ENCODE measurements around the gene DPP7.

DPP7 gene

GRCh38 chr9:137070906-137071275 lies 43.6 kb downstream of the DPP7 start:
- H3K27me3 ChIP-seq (ENCODE audit: insufficient read depth, poor library complexity, severe bottlenecking), result no peaks in the 10 kb centered on the region
- peak overlapping the region; percentile 37; the same call in 1 of the 2 replicates for H3K27ac ChIP-seq (replicated peaks)
- no peak for DNase-seq (ENCODE audit: low read depth in 1 of 2, low spot score in 1 of 2)
- no peak for TF ChIP-seq CTCF (IDR thresholded peaks at IDR 0.05; ENCODE audit: insufficient read depth, low read length)
- no peak for TF ChIP-seq SPI1 (IDR thresholded peaks at IDR 0.05; ENCODE audit: borderline replicate concordance, low read depth)
- no peak for TF ChIP-seq REST (IDR thresholded peaks at IDR 0.05; ENCODE audit: insufficient replicate concordance, low read depth)
- peak overlapping the region; percentile 50 for H3K4me3 ChIP-seq (replicated peaks; ENCODE audit: insufficient read depth, low read length)

GRCh38 chr9:137070201-137070905 lies 44.2 kb downstream of the DPP7 start, which contains the start of gene SAPCD2:
TSS of gene SAPCD2 (minus strand) at chr9:137070557. CDS start at chr9:137070460, 97 bp downstream.
- DNase-seq (ENCODE audit: low read depth in 1 of 2, low spot score in 1 of 2), result peak; percentile 87 to 90
- Histone ChIP-seq H3K4me3 (replicated peaks; ENCODE audit: insufficient read depth, low read length) (peak within 1 kb of the TSS; percentile 50), H3K27ac (replicated peaks) (peak within 1 kb of the TSS; percentile 37; the same call in 1 of the 2 replicates), H3K27me3 (ENCODE audit: insufficient read depth, poor library complexity, severe bottlenecking) (no peaks in the 10 kb centered on the region)
- TF ChIP-seq REST (IDR thresholded peaks at IDR 0.05; ENCODE audit: insufficient replicate concordance, low read depth), result no peak
- no peak for TF ChIP-seq POLR2AphosphoS5 (IDR thresholded peaks at IDR 0.05; ENCODE audit: low read depth)
- TF ChIP-seq GABPA (IDR thresholded peaks at IDR 0.05; ENCODE audit: low read depth), result no peak
- TF ChIP-seq SPI1 (IDR thresholded peaks at IDR 0.05; ENCODE audit: borderline replicate concordance, low read depth), result no peak
- no peak for TF ChIP-seq CTCF (IDR thresholded peaks at IDR 0.05; ENCODE audit: insufficient read depth, low read length)

- TF ChIP-seq SPI1 (IDR thresholded peaks at IDR 0.05; ENCODE audit: borderline replicate concordance, low read depth), result no peak
- no peak for TF ChIP-seq POLR2AphosphoS5 (IDR thresholded peaks at IDR 0.05; ENCODE audit: low read depth)
- TF ChIP-seq CTCF (IDR thresholded peaks at IDR 0.05; ENCODE audit: insufficient read depth, low read length), result no peak
- no peak for TF ChIP-seq GABPA (IDR thresholded peaks at IDR 0.05; ENCODE audit: low read depth)
- TF ChIP-seq REST (IDR thresholded peaks at IDR 0.05; ENCODE audit: insufficient replicate concordance, low read depth), result no peak
- no peak overlapping the region for H3K27ac ChIP-seq (replicated peaks)
- peak overlapping the region; percentile 50 for H3K4me3 ChIP-seq (replicated peaks; ENCODE audit: insufficient read depth, low read length)
- H3K27me3 ChIP-seq (ENCODE audit: insufficient read depth, poor library complexity, severe bottlenecking), result no peaks in the 10 kb centered on the region
- no peak for DNase-seq (ENCODE audit: low read depth in 1 of 2, low spot score in 1 of 2)
These were observed 44.9 kb downstream of the DPP7 start for GRCh38 chr9:137069508-137070091.

Data from HL-60 (cell line).